Activated CD4-positive, alpha-beta T cell treated with anti-CD3 and anti-CD28 coated beads, Interleukin-2, amount 50 U/mL, for 1 hour (primary cell): Measurements from ENCODE around the gene CEP85L.

ENCODE experiments used
- DNase-seq: peaks from one replicate; pipeline ENCODE4 v3.0.0-alpha.2; 2020

Gene CEP85L

GRCh38 chr6:118659513-118660217 is 8.3 kb upstream of the CEP85L start:
- no peak for DNase-seq

- no peak for DNase-seq
Observed at GRCh38 chr6:118656847-118657451, 5.6 kb upstream of the CEP85L start.

- no peak for DNase-seq
Observed at GRCh38 chr6:118652051-118652615, 742 bp upstream of the CEP85L start.

GRCh38 chr6:118650582-118651281 is 659 bp downstream of the CEP85L start:
- peak; percentile 27 for DNase-seq

GRCh38 chr6:118649918-118650581 is 1.3 kb downstream of the CEP85L start:
- no peak for DNase-seq

- no peak for DNase-seq
Observed at GRCh38 chr6:118648866-118649554, 2.4 kb downstream of the CEP85L start.

GRCh38 chr6:118646977-118647376 is 4.4 kb downstream of the CEP85L start:
- no peak for DNase-seq

GRCh38 chr6:118645395-118645794 is 6.0 kb downstream of the CEP85L start:
- no peak for DNase-seq

GRCh38 chr6:118644007-118644406 is 7.4 kb downstream of the CEP85L start:
- DNase-seq, result no peak

- DNase-seq, result no peak
Observed at GRCh38 chr6:118641042-118641441, 10.3 kb downstream of the CEP85L start.

- DNase-seq, result no peak
Observed at GRCh38 chr6:118639054-118639964, 12.1 kb downstream of the CEP85L start.

GRCh38 chr6:118638288-118638687 is 13.1 kb downstream of the CEP85L start:
- no peak for DNase-seq

GRCh38 chr6:118635909-118636735 is 15.3 kb downstream of the CEP85L start:
- no peak for DNase-seq

- no peak for DNase-seq
Observed at GRCh38 chr6:118632359-118632758, 19.0 kb downstream of the CEP85L start.

GRCh38 chr6:118630923-118631322 is 20.5 kb downstream of the CEP85L start:
- no peak for DNase-seq

- DNase-seq, result no peak
Observed at GRCh38 chr6:118630067-118630466, 21.3 kb downstream of the CEP85L start.

GRCh38 chr6:118627724-118628123 is 23.7 kb downstream of the CEP85L start:
- no peak for DNase-seq

GRCh38 chr6:118625833-118626232 is 25.6 kb downstream of the CEP85L start:
- no peak for DNase-seq

- no peak for DNase-seq
Observed at GRCh38 chr6:118621799-118622470, 29.5 kb downstream of the CEP85L start.

- DNase-seq, result no peak
Observed at GRCh38 chr6:118620202-118620601, 31.2 kb downstream of the CEP85L start.
